GM23248 (cell line): ENCODE data around the gene CBFA2T2.

Experiments used
- EZH2 ChIP-seq: fragments of 200-600 bp; sonication (generic); IDR thresholded peaks from 2 replicates; pipeline ENCODE4 v1.6.1; 2018; ENCODE audit warnings: antibody characterized with exemption, mild to moderate bottlenecking; ENCODE audit not compliant: insufficient read depth, poor library complexity, severe bottlenecking
- EZH2phosphoT487 ChIP-seq: fragments of 200-600 bp; sonication (generic); IDR thresholded peaks from 2 replicates; pipeline ENCODE4 v1.6.1; 2018; ENCODE audit warnings: antibody characterized with exemption, moderate library complexity, mild to moderate bottlenecking, low read depth; ENCODE audit not compliant: insufficient read depth

GRCh38 chr20:33606118-33606771 is 116.3 kb downstream of the CBFA2T2 start:
- TF ChIP-seq EZH2phosphoT487 = no peak
- TF ChIP-seq EZH2 = no peak
